ENCODE results near the gene CLMN. TPM values are rescaled to one million over a fixed set of nuclear protein-coding genes. Genes with fewer than 3 reads are reported as not detected.
"Not testable (repeated sequence)": the region's sequence is repeated elsewhere in the genome, so short reads cannot be mapped to it uniquely, and the experiment has no call there.

Gene CLMN
- total and polyA plus RNA-seq, 2 donors (not counting 3 experiments of a cell fraction or from before 2014, with no cell fraction given), result 0.72 to 9.6 TPM

DNA sequence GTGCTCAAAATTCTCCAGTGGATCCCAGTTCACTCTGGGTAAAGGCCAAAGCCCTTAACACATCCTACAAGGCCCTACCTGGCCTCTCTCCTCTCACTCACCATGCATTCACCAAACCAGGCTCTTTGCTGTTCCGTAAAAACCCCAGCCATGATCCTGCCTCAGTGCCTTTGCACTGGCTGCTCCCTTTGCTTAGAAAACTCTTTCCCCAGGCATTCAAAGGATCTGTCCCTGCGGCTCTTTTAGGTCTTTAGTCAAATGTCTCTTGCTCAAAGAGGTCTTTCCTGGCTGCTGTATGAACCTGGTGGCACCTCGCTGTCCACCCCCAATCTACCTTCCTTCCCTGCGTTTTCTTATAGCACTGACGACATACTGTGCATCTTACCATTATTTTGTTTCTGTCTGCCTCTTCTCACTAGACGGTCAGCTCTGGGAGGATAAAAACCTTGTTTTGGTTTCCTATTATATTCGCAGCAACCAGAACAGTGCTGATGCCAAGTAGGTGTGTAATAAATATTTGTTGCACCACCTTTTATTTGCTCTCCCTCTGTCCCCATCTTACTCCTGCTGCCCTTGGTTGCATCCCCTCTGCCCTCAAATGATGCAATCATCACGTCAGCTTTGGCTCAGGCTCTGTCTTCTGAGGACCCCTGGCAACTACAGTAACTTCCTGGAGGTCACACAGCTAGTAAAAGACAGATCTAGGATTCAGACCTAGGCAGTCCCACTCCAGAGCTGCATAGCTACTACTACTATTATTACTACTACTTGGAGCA lies 138.6 kb downstream of the CLMN start:
- dilution Hi-C loops (cut with MboI; ENCODE audit: extremely low pct_ligation_motif_present, low sequenced_read_pairs) (no loop called here), intact Hi-C loops (cut with micrococcal nuclease) (loop anchor here (5.0 kb wide), 1 partner anchor 136 kb away; the partner anchor contains the start of gene CLMN)
- H3K9ac ChIP-seq (replicated peaks; ENCODE audit: extremely low read depth, insufficient read depth, low read length), result no peak overlapping the region
- no TSS peak for BruUV-seq (replicated peaks)
- H4K20me1 ChIP-seq (replicated peaks; ENCODE audit: control insufficient read depth, extremely low read depth, insufficient read depth, low read length), result no peaks in the 10 kb centered on the region
- peaks cover 35% of the 10 kb centered on the region for H3K4me1 ChIP-seq (ENCODE audit: control insufficient read depth, extremely low read depth, insufficient read depth, low read length)
- H3K9me3 ChIP-seq (replicated peaks; ENCODE audit: control insufficient read depth, insufficient read depth, low read length), result no peaks in the 10 kb centered on the region
- no peaks in the 10 kb centered on the region for H3K9me1 ChIP-seq (replicated peaks; ENCODE audit: control insufficient read depth, extremely low read depth, insufficient read depth, low read length)
- H3K4me3 ChIP-seq (replicated peaks in 1 of 3; ENCODE audit: insufficient read depth in 1 of 3, low read depth in 1 of 3, low read length in 3 of 3), result no peak overlapping the region
- no peak overlapping the region for H3K4me2 ChIP-seq (ENCODE audit: insufficient read depth, low read length)
- H2AFZ ChIP-seq (ENCODE audit: low read depth, low read length), result no peak overlapping the region
- ChIA-PET CTCF (no interaction called here), POLR2A (no interaction called here)
- TF ChIP-seq, protein P1, sequence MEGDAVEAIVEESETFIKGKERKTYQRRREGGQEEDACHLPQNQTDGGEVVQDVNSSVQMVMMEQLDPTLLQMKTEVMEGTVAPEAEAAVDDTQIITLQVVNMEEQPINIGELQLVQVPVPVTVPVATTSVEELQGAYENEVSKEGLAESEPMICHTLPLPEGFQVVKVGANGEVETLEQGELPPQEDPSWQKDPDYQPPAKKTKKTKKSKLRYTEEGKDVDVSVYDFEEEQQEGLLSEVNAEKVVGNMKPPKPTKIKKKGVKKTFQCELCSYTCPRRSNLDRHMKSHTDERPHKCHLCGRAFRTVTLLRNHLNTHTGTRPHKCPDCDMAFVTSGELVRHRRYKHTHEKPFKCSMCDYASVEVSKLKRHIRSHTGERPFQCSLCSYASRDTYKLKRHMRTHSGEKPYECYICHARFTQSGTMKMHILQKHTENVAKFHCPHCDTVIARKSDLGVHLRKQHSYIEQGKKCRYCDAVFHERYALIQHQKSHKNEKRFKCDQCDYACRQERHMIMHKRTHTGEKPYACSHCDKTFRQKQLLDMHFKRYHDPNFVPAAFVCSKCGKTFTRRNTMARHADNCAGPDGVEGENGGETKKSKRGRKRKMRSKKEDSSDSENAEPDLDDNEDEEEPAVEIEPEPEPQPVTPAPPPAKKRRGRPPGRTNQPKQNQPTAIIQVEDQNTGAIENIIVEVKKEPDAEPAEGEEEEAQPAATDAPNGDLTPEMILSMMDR (IDR thresholded peaks at IDR 0.05; ENCODE audit: extremely low read depth in 1 of 2, insufficient read depth in 1 of 2, low read depth in 1 of 2, low read length in 2 of 2), result no peak
- no peak for TF ChIP-seq FOS (IDR thresholded peaks at IDR 0.05; ENCODE audit: borderline replicate concordance, insufficient read depth, low read length)
- no peak for TF ChIP-seq POLR2AphosphoS5 (IDR thresholded peaks at IDR 0.05; ENCODE audit: insufficient read depth, low read depth, low read length)
- TF ChIP-seq EZH2 (IDR thresholded peaks at IDR 0.05; ENCODE audit: borderline replicate concordance, low read depth, low read length, severe bottlenecking), result no peak
- TF ChIP-seq, protein P2, sequence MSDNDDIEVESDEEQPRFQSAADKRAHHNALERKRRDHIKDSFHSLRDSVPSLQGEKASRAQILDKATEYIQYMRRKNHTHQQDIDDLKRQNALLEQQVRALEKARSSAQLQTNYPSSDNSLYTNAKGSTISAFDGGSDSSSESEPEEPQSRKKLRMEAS (IDR thresholded peaks at IDR 0.05; ENCODE audit: insufficient read depth, insufficient read length), result no peak
- no peak for TF ChIP-seq POLR2A (IDR thresholded peaks at IDR 0.05; ENCODE audit: low read depth, low read length)
- no peak for TF ChIP-seq MYC (IDR thresholded peaks at IDR 0.05; ENCODE audit: low read depth, low read length)
- TF ChIP-seq JUN (IDR thresholded peaks at IDR 0.05; ENCODE audit: borderline replicate concordance, insufficient read depth, insufficient read length, low read depth), result no peak
- TF ChIP-seq GATA2 (IDR thresholded peaks at IDR 0.05; ENCODE audit: insufficient read depth, insufficient read length, low read depth, low read length), result no peak
- H3K27ac ChIP-seq (ENCODE audit: insufficient read depth, low read depth, low read length), result no peak overlapping the region
- no peaks in the 10 kb centered on the region for H3K36me3 ChIP-seq (ENCODE audit: control insufficient read depth in 2 of 2, extremely low read depth in 1 of 2, insufficient read depth in 2 of 2, low read length in 2 of 2)
- H3K79me2 ChIP-seq (ENCODE audit: control insufficient read depth, insufficient read depth, low read length), result no peaks in the 10 kb centered on the region
- no peaks in the 10 kb centered on the region for H3K27me3 ChIP-seq (ENCODE audit: control insufficient read depth in 2 of 2, insufficient read depth in 2 of 2, low read length in 2 of 2)
- no peak for DNase-seq (ENCODE audit: low read depth, low spot score)
- no peak for FAIRE-seq

DNA sequence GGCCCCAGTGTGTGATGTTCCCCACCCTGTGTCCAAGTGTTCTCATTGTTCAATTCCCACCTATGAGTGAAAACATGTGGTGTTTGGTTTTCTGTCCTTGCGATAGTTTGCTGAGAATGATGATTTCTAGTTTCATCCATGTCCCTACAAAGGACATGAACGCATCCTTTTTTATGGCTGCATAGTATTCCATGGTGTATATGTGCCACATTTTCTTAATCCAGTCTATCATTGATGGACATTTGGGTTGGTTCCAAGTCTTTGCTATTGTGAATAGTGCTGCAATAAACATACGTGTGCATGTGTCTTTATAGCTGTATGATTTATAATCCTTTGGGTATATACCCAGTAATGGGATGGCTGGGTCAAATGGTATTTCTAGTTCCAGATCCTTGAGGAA lies 144.0 kb downstream of the CLMN start:
- H3K9me3 ChIP-seq (replicated peaks; ENCODE audit: control insufficient read depth, insufficient read depth, low read length); H3K27ac ChIP-seq (ENCODE audit: insufficient read depth, low read depth, low read length); dilution Hi-C loops (cut with MboI; ENCODE audit: extremely low pct_ligation_motif_present, low sequenced_read_pairs); H2AFZ ChIP-seq (ENCODE audit: low read depth, low read length); H3K36me3 ChIP-seq (ENCODE audit: control insufficient read depth in 2 of 2, extremely low read depth in 1 of 2, insufficient read depth in 2 of 2, low read length in 2 of 2); H3K4me2 ChIP-seq (ENCODE audit: insufficient read depth, low read length); BruUV-seq (replicated peaks); CTCF ChIA-PET; H4K20me1 ChIP-seq (replicated peaks; ENCODE audit: control insufficient read depth, extremely low read depth, insufficient read depth, low read length); FAIRE-seq; intact Hi-C loops (cut with micrococcal nuclease); H3K27me3 ChIP-seq (ENCODE audit: control insufficient read depth in 2 of 2, insufficient read depth in 2 of 2, low read length in 2 of 2); DNase-seq (ENCODE audit: low read depth, low spot score); H3K4me3 ChIP-seq (replicated peaks in 1 of 3; ENCODE audit: insufficient read depth in 1 of 3, low read depth in 1 of 3, low read length in 3 of 3); H3K79me2 ChIP-seq (ENCODE audit: control insufficient read depth, insufficient read depth, low read length); H3K9ac ChIP-seq (replicated peaks; ENCODE audit: extremely low read depth, insufficient read depth, low read length); POLR2A ChIA-PET; H3K9me1 ChIP-seq (replicated peaks; ENCODE audit: control insufficient read depth, extremely low read depth, insufficient read depth, low read length): not testable (repeated sequence)
- H3K4me1 ChIP-seq (ENCODE audit: control insufficient read depth, extremely low read depth, insufficient read depth, low read length), result peaks cover 11% of the 10 kb centered on the region
